ENCODE measurements around the gene NBAS.

GRCh38 chr2:15506229-15506819, 54.8 kb downstream of the NBAS start:
- TF ChIP-seq EZH2 (IDR thresholded peaks at IDR 0.05; ENCODE audit: borderline replicate concordance, low read depth, low read length, severe bottlenecking) (no peak), CTCF (IDR thresholded peaks at IDR 0.05; ENCODE audit: extremely low read depth in 1 of 2, insufficient read depth in 1 of 2, low read depth in 1 of 2, low read length in 2 of 2) (no peak), POLR2A (IDR thresholded peaks at IDR 0.05; ENCODE audit: low read depth, low read length) (no peak), MAX (IDR thresholded peaks at IDR 0.05; ENCODE audit: insufficient read depth, insufficient read length) (no peak), JUN (IDR thresholded peaks at IDR 0.05; ENCODE audit: borderline replicate concordance, insufficient read depth, insufficient read length, low read depth) (no peak), POLR2AphosphoS5 (IDR thresholded peaks at IDR 0.05; ENCODE audit: insufficient read depth, low read depth, low read length) (no peak), MYC (IDR thresholded peaks at IDR 0.05; ENCODE audit: low read depth, low read length) (no peak), FOS (IDR thresholded peaks at IDR 0.05; ENCODE audit: borderline replicate concordance, insufficient read depth, low read length) (no peak), GATA2 (IDR thresholded peaks at IDR 0.05; ENCODE audit: insufficient read depth, insufficient read length, low read depth, low read length) (no peak)

Data from endothelial cell of umbilical vein (primary cell).